SJSA1 (cell line): ENCODE data around the gene USH2A. TPM values are rescaled to one million over a fixed set of nuclear protein-coding genes. Genes with fewer than 3 reads are reported as not detected.
"Not testable (repeated sequence)": the region's sequence is repeated elsewhere in the genome, so short reads cannot be mapped to it uniquely, and the experiment has no call there.

ENCODE experiments used
- DNase-seq, 2 experiments: peaks; one replicate each; pipeline ENCODE4 v3.0.0-alpha.2; 2015 to 2020; ENCODE audit warnings: low spot score in 2 of 2, low read depth in 1 of 2
- H3K27ac ChIP-seq: fragments of 250-450 bp; sonication (Bioruptor Pico); 2 replicates; pipeline ENCODE4 v1.5.1; 2020; ENCODE audit warnings: mild to moderate bottlenecking, moderate library complexity
- H3K27me3 ChIP-seq: fragments of 250-450 bp; sonication (Bioruptor Pico); replicated peaks from 2 replicates; pipeline ENCODE4 v1.5.1; 2020; ENCODE audit warnings: mild to moderate bottlenecking, moderate library complexity
- H3K36me3 ChIP-seq: fragments of 250-450 bp; sonication (Bioruptor Pico); 2 replicates; pipeline ENCODE4 v1.5.1; 2020; ENCODE audit warnings: mild to moderate bottlenecking
- H3K4me1 ChIP-seq: fragments of 250-450 bp; sonication (Bioruptor Pico); replicated peaks from 2 replicates; pipeline ENCODE4 v1.6.1; 2021; ENCODE audit warnings: mild to moderate bottlenecking
- H3K4me3 ChIP-seq: fragments of 250-450 bp; sonication (Bioruptor Pico); 2 replicates; pipeline ENCODE4 v1.5.1; 2020; ENCODE audit warnings: mild to moderate bottlenecking
- H3K9me3 ChIP-seq: fragments of 250-450 bp; sonication (Bioruptor Pico); replicated peaks from 2 replicates; pipeline ENCODE4 v1.5.1; 2020; ENCODE audit warnings: mild to moderate bottlenecking
- total RNA-seq: library from RNA; depleted of rRNA; stranded (reverse); fragments of >200 nt; shearing (Covaris generic); gene quantifications from 2 replicates; pipeline ENCODE4 v1.2.3, GENCODE V29; 2014

Gene USH2A
- total RNA-seq, 1 experiment from 2014 or later = not detected

DNA sequence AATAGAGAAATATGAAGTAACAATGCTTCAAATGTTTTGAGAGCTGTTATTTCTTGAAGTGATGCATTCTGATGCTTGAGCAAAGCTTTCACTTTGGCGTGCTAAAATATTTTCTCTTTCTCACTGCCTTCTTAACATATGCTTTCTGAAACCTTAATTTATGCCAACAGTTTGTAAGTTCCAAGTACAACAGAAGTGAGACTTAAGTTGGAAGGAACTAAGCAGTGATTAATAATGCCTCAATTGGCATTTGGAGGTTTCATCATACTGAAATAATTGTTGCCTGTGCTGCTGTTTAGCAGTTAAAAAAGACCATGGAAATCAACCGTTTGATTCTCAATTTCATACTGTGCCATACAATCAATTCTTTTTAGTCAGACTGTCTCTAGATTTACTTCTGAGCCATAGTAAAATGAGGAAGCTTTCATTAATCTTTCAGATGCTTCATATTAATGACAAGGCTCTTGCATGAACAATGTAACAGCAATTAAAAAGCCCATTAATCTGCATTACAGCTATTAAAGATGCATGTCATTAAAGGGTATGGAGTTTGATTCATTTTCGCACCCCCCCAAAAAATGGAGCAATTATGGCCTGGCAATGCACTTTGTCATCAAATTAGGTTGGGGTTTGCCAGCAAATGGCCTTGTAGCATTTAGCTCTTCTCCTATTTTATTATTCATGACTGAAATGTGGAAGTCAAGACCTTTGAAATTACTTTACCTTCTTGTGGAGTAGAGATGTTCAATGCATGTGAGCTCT is 375.3 kb downstream of the USH2A start:
- H3K9me3 ChIP-seq = no peaks in the 10 kb centered on the region
- H3K27ac ChIP-seq = no peak overlapping the region
- H3K36me3 ChIP-seq = no peaks in the 10 kb centered on the region
- H3K27me3 ChIP-seq = no peaks in the 10 kb centered on the region
- H3K4me1 ChIP-seq = no peaks in the 10 kb centered on the region
- no peak for DNase-seq
- no peak overlapping the region for H3K4me3 ChIP-seq

DNA sequence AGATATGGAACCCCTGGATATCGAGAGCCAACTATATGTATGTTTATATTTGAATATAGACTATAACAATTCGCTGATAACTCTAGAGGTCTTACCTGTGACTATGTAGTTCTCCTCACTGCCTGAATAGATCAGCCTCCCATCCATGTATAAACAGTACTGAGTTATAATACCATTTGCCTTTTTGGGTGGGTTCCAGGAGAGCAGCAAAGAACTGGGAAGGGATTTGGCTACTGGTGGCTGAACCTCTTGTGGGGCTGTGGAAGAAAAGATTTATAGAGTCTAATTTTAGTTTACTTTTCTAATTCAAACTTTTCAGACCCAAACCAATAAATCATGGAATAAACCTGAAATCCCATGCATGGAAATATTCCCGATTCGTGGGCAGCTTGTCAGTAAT is 376.9 kb downstream of the USH2A start:
- no peaks in the 10 kb centered on the region for H3K36me3 ChIP-seq
- H3K27me3 ChIP-seq = no peaks in the 10 kb centered on the region
- no peak overlapping the region for H3K27ac ChIP-seq
- H3K9me3 ChIP-seq = no peaks in the 10 kb centered on the region
- DNase-seq = no peak
- H3K4me3 ChIP-seq = no peak overlapping the region
- H3K4me1 ChIP-seq = no peaks in the 10 kb centered on the region

DNA sequence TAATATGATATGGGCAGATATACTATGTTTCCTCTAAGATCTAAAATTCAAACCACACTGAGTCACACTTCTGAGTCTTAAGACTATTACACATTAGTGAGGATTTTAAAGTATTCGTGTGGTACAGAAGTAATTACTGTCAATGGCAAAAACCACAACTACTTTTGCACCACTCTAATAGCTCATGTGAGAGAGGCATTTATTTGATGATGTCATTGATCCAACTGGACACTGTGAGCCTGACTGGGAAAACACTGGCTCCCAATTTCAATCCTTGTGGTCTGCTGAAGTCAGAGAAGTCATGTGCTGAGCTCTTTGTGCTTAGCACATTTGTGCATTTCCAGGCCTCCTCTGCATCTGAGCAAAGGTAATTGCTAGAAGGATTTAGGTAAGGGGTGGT is 377.8 kb downstream of the USH2A start:
- DNase-seq = no peak
- H3K4me1 ChIP-seq = no peaks in the 10 kb centered on the region
- no peaks in the 10 kb centered on the region for H3K36me3 ChIP-seq
- H3K27ac ChIP-seq = no peak overlapping the region
- no peaks in the 10 kb centered on the region for H3K27me3 ChIP-seq
- no peak overlapping the region for H3K4me3 ChIP-seq
- no peaks in the 10 kb centered on the region for H3K9me3 ChIP-seq

DNA sequence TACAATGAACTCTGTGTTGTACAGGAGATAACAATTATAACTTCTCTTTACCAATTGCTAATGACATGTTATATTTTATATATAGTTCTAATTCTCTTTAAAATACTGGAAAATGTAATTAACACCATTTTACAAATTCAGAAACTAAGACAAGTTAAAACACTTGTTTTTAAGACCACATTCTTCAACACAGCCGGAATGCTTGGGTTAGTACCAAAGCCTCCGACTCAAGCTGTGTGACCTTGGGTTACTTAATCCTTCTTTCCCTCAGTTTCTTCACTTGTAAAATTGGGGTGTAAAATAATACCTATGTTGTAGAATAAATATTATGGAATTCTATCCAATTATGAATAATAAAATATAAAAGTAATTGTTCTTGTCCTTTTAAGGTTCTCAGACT is 378.7 kb downstream of the USH2A start:
- H3K9me3 ChIP-seq = no peaks in the 10 kb centered on the region
- DNase-seq = no peak
- H3K36me3 ChIP-seq = no peaks in the 10 kb centered on the region
- no peak overlapping the region for H3K27ac ChIP-seq
- no peaks in the 10 kb centered on the region for H3K27me3 ChIP-seq
- no peaks in the 10 kb centered on the region for H3K4me1 ChIP-seq
- no peak overlapping the region for H3K4me3 ChIP-seq

DNA sequence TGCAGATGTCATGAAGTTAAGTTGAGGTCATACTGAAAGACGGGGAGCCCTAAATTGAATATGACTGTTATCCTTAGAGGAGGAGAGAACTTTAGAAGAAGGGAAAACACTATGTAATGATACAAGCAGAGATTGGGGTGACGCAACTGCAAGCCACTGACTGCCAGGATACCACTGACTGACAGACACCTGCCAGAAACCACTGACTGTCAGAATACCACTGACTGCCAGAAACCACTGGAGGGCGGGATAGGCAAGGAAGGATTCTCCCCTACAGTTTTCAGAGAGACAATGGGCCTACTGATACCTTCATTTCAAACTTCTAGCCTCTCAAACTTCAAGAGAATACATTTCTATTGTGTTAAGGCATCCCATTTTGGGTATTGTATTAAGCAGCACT is 388.7 kb downstream of the USH2A start:
- no peaks in the 10 kb centered on the region for H3K9me3 ChIP-seq
- no peaks in the 10 kb centered on the region for H3K27me3 ChIP-seq
- no peaks in the 10 kb centered on the region for H3K36me3 ChIP-seq
- DNase-seq = no peak
- H3K27ac ChIP-seq = no peak overlapping the region
- H3K4me1 ChIP-seq = no peaks in the 10 kb centered on the region
- no peak overlapping the region for H3K4me3 ChIP-seq

DNA sequence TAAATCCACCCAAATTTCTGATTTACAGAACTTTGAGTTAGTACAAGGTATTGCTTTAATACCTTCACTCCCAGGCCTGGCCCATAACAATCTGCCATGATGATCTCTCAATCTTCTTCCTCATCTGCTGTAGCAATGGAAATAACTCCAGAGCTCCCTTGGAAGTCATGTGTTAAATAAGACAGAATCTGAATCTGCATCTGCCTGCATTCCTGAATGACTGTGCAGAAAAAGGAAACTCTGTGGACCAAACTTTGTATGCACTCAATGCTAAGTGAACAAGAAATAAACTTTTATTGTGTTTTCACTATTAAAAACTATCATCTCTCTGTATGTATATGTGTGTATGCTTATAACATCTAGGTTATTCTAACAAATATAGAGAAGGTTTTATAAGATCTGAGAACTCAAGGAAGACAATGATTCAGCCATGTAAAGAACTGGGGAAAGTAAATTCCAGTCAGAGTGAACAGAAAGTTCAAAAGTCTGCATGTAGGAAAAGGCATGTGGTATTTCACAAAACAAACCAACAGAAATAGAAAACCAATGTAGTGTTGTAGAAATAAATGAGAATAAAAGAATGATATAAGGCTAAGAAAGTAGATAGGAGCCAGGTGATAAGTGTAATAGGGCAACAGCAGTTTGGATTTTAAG is 390.2 kb downstream of the USH2A start:
- no peak for DNase-seq
- no peak overlapping the region for H3K27ac ChIP-seq
- H3K36me3 ChIP-seq = no peaks in the 10 kb centered on the region
- no peaks in the 10 kb centered on the region for H3K4me1 ChIP-seq
- H3K4me3 ChIP-seq = no peak overlapping the region
- H3K27me3 ChIP-seq = no peaks in the 10 kb centered on the region
- no peaks in the 10 kb centered on the region for H3K9me3 ChIP-seq

DNA sequence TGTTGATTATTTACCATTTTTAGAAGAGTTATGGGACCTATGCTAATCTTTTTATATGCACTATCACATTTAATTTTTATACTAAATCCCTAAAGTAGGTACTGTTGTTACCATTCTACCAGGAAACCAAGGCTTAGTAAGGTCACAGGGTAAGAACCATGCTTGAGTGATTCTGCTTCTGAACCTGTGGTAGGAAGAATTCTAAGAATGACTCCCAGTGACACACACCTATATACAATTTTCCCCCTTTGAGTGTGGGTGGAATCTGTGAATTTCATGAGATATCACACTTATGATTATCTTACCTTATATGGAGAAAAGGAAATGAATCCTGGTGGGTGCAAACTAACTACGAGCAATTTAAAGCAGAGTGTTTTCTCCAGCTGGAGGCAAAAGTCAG is 391.0 kb downstream of the USH2A start:
- DNase-seq = no peak
- Histone ChIP-seq H3K4me3 (no peak overlapping the region), H3K27ac (no peak overlapping the region), H3K4me1 (no peaks in the 10 kb centered on the region), H3K27me3 (no peaks in the 10 kb centered on the region), H3K36me3 (no peaks in the 10 kb centered on the region), H3K9me3 (no peaks in the 10 kb centered on the region)

DNA sequence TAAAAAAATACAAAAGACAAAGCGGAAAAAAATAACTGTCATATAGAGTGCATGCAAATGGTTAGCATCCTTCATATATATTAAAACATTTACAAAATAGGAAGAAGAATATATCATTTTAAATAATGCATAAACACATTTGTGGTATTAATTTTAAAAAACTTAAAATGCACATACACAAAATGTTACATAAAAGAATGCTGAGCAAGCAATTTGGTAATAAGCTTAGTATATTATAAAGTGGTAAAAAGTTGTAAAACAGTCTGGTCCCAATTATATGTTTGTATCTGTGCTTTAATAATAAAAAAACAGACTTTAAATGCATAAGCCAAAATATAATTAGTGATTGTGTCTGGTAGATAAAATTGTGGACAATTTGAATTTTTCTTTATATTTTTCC is 394.6 kb downstream of the USH2A start:
- no peak for DNase-seq
- Histone ChIP-seq H3K36me3 (no peaks in the 10 kb centered on the region), H3K27me3 (no peaks in the 10 kb centered on the region), H3K27ac (no peak overlapping the region), H3K9me3 (no peaks in the 10 kb centered on the region), H3K4me3 (no peak overlapping the region), H3K4me1 (no peaks in the 10 kb centered on the region)

DNA sequence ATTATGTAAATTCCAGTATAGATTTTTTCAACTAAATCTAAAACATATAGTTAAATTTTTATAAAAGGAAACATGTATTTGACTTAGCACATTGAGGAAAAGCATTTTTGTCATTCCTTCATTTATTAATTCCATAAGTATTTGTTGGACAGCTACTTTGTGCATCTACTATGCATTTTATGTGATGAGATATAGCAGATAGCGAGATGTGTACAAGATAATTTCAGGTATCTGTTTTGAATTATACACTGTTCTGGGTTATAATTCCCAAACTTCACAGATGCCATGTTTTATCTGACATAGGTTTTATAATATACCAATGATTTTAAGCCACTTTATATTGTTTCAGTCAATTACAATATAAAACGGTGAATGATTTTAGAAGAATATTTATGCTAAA is 398.7 kb downstream of the USH2A start:
- H3K4me1 ChIP-seq = no peaks in the 10 kb centered on the region
- no peaks in the 10 kb centered on the region for H3K36me3 ChIP-seq
- H3K4me3 ChIP-seq = no peak overlapping the region
- DNase-seq = no peak
- H3K9me3 ChIP-seq = no peaks in the 10 kb centered on the region
- H3K27me3 ChIP-seq = no peaks in the 10 kb centered on the region
- H3K27ac ChIP-seq = no peak overlapping the region

DNA sequence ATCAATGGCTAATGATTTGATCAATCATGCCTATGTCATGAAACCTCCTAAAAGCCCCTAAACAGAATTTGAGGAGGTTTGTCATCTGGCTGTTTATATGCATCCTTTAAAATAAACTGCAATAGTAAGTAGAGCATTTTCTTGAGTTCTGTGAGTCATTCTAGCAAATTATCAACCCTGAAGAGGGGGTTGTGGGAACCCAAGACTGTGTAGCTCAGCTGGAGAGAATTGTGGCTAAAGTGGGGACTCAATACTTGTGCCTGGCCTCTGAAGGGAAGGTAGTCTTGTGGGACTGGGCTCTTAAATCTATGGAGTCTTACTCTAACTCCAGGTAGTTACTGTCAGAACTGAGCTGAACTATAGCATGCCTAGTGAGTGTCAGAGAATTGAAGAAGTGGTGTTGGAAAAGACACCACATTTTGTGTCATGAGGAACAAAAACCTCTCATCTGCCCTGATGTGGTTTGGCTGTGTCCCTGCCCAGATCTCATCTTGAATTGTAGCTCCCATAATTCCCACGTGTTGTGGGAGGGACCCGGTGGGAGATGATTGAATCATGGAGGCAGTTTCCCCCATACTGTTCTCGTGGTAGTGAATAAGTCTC is 402.4 kb downstream of the USH2A start:
- Histone ChIP-seq H3K9me3 (no peaks in the 10 kb centered on the region), H3K4me1 (no peaks in the 10 kb centered on the region), H3K36me3 (no peaks in the 10 kb centered on the region), H3K4me3 (no peak overlapping the region), H3K27me3 (no peaks in the 10 kb centered on the region), H3K27ac (no peak overlapping the region)
- DNase-seq = no peak

DNA sequence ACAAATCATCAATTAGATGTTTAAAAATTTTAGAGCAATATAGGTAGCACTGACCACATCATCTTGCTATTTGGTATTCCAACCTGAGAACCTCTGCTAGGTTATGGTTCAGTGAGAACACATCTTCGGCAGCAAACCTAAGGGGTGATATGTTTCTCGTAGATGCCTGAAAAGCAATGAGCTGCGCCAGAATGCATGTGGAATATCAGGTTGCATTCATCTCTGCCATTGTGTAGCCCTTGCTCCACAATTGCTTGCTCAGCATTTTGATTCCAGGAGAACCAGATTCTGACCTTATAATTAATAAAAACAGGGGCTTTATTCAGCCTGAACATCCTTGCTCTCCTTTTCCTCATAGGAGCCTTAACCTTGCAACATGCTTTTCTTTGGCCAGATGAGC is 408.1 kb downstream of the USH2A start:
- no peak overlapping the region for H3K27ac ChIP-seq

DNA sequence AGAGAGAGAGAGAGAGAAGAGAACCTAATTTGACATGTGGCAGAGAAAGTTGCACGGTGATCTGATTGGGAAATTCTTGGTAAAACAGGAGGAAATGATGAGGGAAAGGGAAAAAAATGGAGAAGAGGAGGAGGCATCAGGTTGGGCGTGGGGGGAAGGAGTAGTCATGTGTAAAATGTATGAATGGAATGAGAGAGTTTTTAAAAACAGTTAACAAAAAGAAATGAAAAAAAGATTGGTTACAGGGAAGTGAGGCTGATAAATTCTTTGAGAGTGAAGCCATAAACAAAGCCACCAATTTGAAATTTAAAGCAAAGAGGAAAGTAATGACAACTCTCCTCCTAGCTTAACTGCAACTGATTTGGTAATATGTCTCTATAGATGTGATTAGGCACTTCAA is 409.2 kb downstream of the USH2A start:
- Histone ChIP-seq H3K4me3 (no peak overlapping the region), H3K4me1 (no peaks in the 10 kb centered on the region), H3K27me3 (no peaks in the 10 kb centered on the region), H3K9me3 (no peaks in the 10 kb centered on the region), H3K27ac (no peak overlapping the region), H3K36me3 (no peaks in the 10 kb centered on the region)
- no peak for DNase-seq

More for the DNA sequence above, 408.1 kb downstream of the USH2A start:
- Histone ChIP-seq H3K27me3 (no peaks in the 10 kb centered on the region), H3K36me3 (no peaks in the 10 kb centered on the region), H3K4me3 (no peak overlapping the region), H3K4me1 (no peaks in the 10 kb centered on the region), H3K9me3 (no peaks in the 10 kb centered on the region)
- DNase-seq = no peak

DNA sequence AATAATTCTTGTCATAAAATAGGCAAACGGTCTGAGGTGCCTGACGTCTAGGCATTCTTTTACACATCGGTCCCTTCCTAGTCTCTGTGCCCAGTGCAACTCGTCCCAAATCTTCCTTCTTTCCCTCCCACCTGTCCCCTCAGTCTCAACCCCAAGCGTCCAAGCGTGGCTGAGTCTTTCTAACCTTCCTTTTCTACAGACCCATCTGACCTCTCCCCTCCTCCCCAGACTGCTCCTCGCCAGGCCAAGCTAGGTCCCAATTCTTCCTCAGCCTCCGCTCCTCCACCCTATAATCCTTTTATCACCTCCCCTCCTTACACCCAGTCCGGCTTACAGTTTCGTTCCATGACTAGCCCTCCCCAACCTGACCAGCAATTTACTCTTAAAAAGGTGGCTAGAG is 413.8 kb downstream of the USH2A start:
- H3K4me3 ChIP-seq, H3K9me3 ChIP-seq, DNase-seq, H3K4me1 ChIP-seq, H3K36me3 ChIP-seq, H3K27me3 ChIP-seq, H3K27ac ChIP-seq: not testable (repeated sequence)

DNA sequence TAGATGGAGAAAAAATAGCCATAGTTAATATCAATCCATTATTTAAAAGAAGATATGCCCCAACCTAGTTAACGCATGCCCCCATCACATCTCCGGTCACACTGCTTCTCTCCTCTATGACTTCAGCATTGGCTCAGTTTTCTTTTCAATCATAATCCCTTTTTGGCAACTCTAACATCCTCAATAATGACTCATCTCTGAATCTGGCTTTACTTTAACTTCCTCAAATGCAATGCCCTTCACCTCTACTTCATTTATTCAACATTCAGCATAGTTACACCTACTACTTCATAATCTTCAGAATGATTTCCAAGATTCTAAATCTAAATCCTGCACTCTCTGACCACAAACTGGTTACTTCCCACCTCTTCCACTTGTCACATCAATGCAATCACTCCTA is 417.3 kb downstream of the USH2A start:
- DNase-seq = no peak
- no peaks in the 10 kb centered on the region for H3K9me3 ChIP-seq
- H3K4me1 ChIP-seq = no peaks in the 10 kb centered on the region
- no peak overlapping the region for H3K4me3 ChIP-seq
- no peaks in the 10 kb centered on the region for H3K36me3 ChIP-seq
- no peak overlapping the region for H3K27ac ChIP-seq
- no peaks in the 10 kb centered on the region for H3K27me3 ChIP-seq
